Stimulated activated CD4-positive, alpha-beta T cell treated with anti-CD3 and anti-CD28 coated beads, Interleukin-1b, Interleukin-23, amount 100 ng/mL, for 48 hours (primary cell): ENCODE data around the gene ASAH2.
"Not testable (repeated sequence)": the region's sequence is repeated elsewhere in the genome, so short reads cannot be mapped to it uniquely, and the experiment has no call there.

ENCODE experiments used
- DNase-seq: peaks from one replicate; pipeline ENCODE4 v3.0.0-alpha.2; 2020

Gene ASAH2

GRCh38 chr10:50250096-50250854, 1.0 kb downstream of the ASAH2 start:
- DNase-seq, result no peak

GRCh38 chr10:50248598-50248997, 2.7 kb downstream of the ASAH2 start:
- DNase-seq, result no peak

GRCh38 chr10:50248062-50248461, 3.3 kb downstream of the ASAH2 start:
- DNase-seq, result no peak

- DNase-seq, result no peak
Observed at GRCh38 chr10:50244201-50244600, 7.1 kb downstream of the ASAH2 start.

- DNase-seq, result no peak
Observed at GRCh38 chr10:50242777-50243176, 8.5 kb downstream of the ASAH2 start.

- not testable (repeated sequence) for DNase-seq
Observed at GRCh38 chr10:50241478-50241877, 9.8 kb downstream of the ASAH2 start.

GRCh38 chr10:50234486-50234885, 16.8 kb downstream of the ASAH2 start:
- no peak for DNase-seq

GRCh38 chr10:50232261-50232639, 19.1 kb downstream of the ASAH2 start:
- DNase-seq, result no peak

GRCh38 chr10:50231515-50232260, 19.6 kb downstream of the ASAH2 start:
- DNase-seq, result no peak

- DNase-seq, result no peak
Observed at GRCh38 chr10:50229460-50229859, 21.9 kb downstream of the ASAH2 start.

GRCh38 chr10:50228672-50229071, 22.6 kb downstream of the ASAH2 start:
- no peak for DNase-seq

- no peak for DNase-seq
Observed at GRCh38 chr10:50226610-50227009, 24.7 kb downstream of the ASAH2 start.

GRCh38 chr10:50224330-50224952, 26.9 kb downstream of the ASAH2 start:
- DNase-seq, result peak; percentile 24

GRCh38 chr10:50222199-50222598, 29.1 kb downstream of the ASAH2 start:
- DNase-seq, result no peak

- DNase-seq, result no peak
Observed at GRCh38 chr10:50221470-50221869, 29.8 kb downstream of the ASAH2 start.

GRCh38 chr10:50219646-50220045, 31.7 kb downstream of the ASAH2 start:
- no peak for DNase-seq

- DNase-seq, result no peak
Observed at GRCh38 chr10:50219200-50219599, 32.1 kb downstream of the ASAH2 start.

- DNase-seq, result no peak
Observed at GRCh38 chr10:50216894-50217293, 34.4 kb downstream of the ASAH2 start.

GRCh38 chr10:50216418-50216817, 34.9 kb downstream of the ASAH2 start:
- no peak for DNase-seq

GRCh38 chr10:50211670-50212069, 39.6 kb downstream of the ASAH2 start:
- DNase-seq, result no peak

- DNase-seq, result no peak
Observed at GRCh38 chr10:50210876-50211275, 40.4 kb downstream of the ASAH2 start.
